ENCODE measurements around the gene LVRN. TPM values are rescaled to one million over a fixed set of nuclear protein-coding genes. Genes with fewer than 3 reads are reported as not detected.

The LVRN gene
- total and polyA plus RNA-seq, 5 donors from 2014 or later = not detected

Other genes with a start within 250 kb of the LVRN start
- 1.7 TPM for gene CDO1, start 145.8 kb upstream of the LVRN start, total RNA-seq
- under 1 TPM in 2 of 4 donors, not detected in 2; 0.16 to 0.24 TPM for gene CDO1, start 145.8 kb upstream of the LVRN start, polyA plus RNA-seq
- gene ATG12, start 120.9 kb upstream of the LVRN start, total RNA-seq = 64.0 TPM
- 100 to 1,000 TPM; 107 to 149 (median 124) TPM for gene ATG12, start 120.9 kb upstream of the LVRN start, polyA plus RNA-seq
- 39.5 TPM for gene AP3S1, start 120.5 kb upstream of the LVRN start, total RNA-seq
- 10 to 100 TPM; 55.9 to 77.5 (median 63.3) TPM for gene AP3S1, start 120.5 kb upstream of the LVRN start, polyA plus RNA-seq
- not detected for gene ARL14EPL, start 70.0 kb downstream of the LVRN start, total RNA-seq
- not detected for gene ARL14EPL, start 70.0 kb downstream of the LVRN start, polyA plus RNA-seq
- gene COMMD10, start 122.5 kb downstream of the LVRN start, total RNA-seq = 32.7 TPM
- gene COMMD10, start 122.5 kb downstream of the LVRN start, polyA plus RNA-seq = 10 to 100 TPM; 42.0 to 58.6 (median 49.2) TPM